ENCODE measurements around the gene MEGF11.
"Not testable (repeated sequence)": the region's sequence is repeated elsewhere in the genome, so short reads cannot be mapped to it uniquely, and the experiment has no call there.

The MEGF11 gene

DNA sequence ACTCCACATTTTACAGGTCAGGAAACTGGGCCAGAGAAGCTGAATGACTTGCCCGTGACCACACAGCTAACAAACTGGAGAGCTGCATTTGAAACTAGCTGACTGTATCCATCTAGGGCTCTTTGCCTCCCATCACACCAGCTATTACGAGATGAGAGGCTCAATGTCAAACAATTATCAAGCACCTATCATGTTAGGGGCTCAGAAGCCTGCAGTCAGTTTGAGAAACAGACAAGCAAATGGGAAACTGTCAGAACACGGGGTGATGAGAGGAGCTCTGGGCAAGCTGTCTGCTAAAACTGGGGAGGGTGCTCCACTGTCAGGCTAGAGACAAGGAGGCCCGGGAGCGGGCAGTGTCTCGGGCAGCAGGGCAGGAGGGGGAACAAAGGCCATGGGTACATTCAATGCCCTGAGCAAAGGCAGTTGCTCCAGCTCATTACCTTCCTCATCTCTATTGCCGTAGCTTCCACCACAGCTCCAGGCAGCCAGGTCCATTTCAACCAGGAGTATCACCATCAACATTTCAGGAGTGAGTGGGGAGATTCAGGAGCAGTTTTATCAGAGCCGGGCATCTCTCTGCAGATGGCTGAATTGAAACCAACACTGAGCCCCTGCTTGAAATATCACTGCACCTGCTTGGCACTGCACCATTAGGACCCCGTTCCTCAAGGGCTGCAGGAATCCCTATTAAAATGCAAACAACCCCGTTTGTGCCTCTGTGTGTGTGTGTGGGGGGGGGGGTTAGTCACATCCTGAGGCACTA lies 261.6 kb downstream of the MEGF11 start:
- DNase-seq = no peak

DNA sequence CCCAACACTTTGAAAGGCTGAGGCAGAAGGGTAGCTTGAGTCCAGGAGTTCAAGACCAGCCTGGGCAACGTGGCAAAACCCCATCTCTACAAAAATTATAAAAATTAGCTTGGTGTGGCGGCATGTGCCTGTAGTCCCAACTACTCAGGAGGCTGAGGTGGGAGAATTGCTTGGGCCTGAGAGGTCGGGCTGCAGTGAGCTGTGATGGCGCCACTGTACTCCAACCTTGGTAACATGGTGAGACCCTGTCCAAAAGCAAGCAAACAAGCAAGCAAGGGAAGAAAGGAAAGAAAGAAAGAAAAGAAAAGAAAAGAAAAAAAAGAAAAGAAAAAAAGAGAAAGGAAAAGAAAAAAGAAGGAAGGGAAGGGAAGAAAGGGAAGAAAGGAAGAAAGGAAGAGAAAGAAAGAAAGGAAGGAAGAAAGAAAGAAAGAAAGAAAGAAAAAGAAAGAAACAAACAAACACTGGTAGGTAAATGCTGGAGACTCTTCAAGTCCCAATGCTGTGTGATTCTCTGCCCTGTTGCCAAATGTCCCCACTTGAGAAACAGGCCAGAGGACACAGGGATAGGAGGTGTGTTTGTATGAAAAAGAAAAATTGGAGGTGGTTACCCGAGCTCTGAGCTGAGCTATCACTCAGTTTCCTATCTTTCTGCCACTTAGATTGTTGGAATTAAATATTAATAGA lies 263.1 kb downstream of the MEGF11 start:
- no peak for DNase-seq

DNA sequence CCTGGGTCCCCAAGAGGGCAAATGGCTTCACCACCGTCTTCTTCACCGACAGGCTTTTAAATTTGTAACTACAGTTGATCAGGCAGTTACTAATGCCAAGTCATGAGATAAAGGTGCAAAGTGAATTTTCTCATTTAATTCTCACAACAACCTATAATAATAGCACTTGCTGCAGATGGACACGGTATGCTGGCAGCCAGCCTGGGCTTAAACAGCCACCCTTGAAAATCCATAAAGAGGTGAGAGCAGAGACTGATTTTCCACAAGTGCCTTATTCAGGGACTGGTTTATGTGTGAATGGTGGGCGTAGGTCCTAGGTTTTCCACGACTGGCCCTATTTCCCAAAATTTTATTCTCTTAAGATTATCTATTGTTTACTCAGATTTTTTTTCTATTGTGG lies 266.4 kb downstream of the MEGF11 start:
- DNase-seq = no peak

DNA sequence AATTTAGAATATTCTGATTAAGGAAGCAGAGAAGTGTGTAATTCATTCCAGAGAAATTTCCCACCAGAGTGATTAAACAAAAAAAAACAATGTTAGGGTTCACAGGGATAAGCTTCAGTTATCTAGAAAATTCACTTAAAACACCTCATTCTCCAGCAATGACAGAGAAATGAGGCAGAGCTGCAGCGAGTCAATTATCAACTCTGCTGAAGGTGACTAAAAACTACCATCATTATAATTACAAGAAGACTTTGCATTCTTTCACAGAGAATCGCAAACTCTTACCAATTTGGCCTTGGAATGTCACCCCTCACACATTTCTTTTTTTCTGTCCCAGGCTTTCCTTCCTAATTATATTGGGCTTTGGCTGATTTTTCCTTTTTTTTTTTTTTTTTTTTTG lies 267.1 kb downstream of the MEGF11 start:
- peak; percentile 82 for DNase-seq

DNA sequence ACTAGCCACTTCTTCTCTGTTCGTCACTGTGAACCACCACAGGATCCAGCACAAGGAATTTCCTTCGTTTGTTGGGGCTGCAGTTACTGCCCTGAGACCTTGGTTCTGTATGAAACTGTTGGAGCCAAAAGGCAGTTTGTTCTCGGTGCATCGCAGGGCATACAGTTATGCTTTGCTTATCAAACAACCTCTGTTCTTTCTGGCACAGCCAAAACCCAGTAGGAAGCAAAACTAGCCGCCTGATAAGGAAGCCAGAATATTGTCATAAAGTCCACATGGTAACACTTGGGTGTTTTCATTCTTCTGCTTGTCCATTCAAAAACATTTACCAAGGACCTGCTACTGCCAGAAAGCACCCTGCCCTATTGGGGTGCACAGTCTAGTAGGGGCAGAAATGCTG lies 268.2 kb downstream of the MEGF11 start:
- no peak for DNase-seq

DNA sequence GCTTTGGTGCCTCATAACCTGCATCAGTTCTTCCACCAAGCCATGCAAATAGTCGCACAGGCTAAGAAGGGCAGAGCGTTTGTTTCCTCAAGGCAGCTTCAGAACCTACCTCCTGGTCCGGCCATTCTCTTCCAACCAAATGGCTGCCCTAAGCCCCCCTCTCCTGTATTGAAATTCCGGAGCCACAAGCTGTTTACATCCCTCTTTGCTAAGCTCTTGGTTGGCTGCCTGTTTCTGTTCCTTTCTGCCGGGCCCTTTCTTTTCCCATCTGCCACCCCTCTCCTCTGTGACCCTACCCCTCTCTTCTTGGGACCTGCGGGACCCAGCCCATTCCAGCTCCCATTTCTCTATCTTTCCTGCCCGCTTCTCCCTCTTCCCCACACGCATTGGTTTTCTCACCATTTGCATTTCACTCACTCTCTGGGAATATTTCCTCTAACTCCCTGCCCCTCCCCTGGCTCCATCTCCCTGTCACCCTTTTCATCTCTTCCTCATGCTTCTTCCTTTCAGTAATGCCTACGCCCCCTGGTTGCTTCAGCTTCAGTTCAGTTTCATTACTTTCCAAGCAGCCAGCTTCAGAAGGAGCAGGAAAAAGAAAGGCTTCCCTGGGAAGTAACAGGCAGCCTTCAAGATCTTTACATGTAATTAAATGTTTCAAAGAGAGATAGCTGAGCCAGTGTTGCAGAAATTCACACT lies 270.8 kb downstream of the MEGF11 start:
- no peak for DNase-seq

DNA sequence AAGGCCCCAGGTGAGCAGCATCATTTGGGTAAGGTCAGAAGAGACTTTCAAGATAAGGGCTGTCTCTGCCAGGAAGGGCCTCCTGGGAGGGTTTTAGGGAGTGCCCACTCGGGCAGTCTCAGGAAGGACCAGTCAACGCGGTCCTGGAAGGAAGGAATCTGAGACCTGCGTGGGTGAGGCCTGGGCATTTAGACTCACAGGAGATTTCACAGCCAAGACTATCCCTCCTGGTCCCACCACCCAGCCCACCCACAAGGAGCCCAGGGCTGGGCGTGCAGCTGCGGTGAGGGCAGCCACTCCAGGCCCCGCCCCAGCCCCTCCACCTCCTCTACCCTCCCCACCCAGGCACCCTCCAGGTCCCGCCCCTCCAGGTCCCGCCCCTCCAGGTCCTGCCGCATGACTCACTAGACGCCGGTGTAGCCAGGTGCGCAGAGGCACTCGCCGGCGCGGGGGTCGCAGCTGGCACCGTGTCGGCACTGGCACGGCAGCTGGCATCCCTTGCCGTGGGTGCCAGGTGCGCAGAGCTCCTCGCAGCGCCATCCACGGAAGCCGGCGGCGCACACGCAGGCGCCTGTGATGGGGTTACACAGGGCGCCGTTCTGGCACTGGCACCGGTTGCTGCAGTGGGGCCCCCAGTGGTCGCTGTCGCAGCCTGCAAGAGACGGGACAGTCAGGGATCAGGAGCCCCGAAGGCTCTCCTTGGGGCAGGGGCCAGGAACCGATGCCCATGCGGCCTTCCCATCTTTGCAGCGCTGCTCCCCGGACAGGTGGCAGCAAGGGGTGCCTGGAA lies 271.5 kb downstream of the MEGF11 start:
- no peak for DNase-seq

DNA sequence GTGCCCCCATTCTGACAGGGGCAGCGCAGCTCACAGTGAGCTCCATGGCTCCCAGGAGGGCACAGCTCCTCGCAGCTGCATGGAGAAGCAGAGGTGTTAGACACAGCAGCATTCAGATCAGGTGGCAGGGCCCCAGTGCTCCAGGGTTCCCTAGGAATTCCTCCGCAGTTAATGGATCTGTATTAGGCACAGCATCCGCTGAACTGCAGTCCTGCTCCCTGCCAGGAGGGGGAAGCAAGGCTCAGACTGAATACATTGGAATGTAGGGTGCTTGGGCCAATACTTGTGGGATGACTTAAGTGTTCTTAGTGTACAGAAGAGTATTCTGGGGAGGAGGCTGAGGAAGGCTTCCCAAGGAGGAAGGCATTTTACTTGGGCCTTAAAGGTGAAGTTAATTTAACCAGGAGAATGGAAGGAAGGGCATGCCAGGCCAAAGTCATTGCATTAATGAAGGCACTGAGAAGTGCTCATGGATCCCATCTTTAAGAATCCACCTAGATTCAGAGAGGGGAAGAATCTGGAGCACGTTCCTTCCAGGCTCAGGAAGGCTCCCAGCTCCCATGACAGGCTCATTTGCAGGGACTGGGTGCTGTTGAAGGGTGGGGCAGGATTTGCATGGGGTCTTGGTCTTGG lies 272.6 kb downstream of the MEGF11 start:
- DNase-seq = peak; percentile 69

DNA sequence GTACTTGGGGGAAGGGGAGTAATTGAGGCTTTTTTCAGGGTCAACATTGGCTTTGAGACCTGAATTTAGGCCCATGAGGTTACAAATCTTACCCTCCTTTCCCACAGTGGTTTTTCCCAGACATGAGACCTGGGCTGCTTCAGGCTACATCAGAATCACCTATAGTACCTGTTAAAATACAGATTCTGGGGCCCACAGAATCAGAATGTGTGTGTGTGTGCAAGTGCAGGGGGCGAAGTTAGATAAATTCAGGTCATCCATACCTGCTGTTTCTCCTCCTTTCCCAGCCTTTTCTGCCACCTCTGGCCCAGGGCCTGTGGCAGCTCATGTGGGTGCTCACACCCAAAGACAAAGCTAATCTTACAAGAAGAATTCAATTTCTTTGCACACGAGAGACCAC lies 273.7 kb downstream of the MEGF11 start:
- no peak for DNase-seq

DNA sequence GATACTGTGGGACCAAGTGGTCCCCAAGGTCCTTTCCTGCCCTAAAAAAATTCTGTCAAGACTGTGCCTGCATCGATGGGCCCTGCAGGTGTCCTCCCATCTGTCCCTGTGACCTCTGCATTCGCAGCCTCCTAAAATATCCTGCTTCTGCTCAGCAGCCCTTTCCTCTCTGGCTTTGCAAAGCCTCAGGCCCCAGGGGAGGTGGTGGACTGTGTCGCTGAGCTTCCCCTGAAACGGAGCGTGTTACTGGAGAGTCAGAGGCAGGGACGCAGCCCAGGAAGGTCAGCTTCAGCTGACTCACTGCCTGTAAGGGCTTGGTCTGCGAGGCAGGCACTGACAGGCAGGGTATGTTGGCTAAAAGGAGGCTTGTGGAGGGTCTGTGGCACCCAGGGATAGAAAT lies 274.2 kb downstream of the MEGF11 start:
- DNase-seq = peak; percentile 1

DNA sequence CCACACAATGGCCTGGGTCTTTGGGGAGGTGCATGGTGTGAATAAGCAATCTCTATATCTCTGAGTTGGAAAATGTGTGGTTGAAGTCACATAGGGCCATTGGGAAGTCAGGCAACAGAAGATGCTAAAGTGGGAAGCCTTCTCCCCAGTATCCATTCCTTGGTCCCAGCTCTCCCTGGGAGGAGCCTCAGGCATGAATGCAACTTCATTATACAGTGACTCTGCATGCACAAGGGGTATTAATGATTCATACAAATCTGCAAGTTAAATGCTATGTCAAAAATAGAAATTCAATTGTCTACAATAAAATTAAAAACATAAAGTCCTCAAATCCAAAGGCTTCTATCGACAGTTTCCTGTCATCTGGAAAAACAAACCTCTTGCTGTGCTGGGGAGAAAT lies 275.4 kb downstream of the MEGF11 start:
- no peak for DNase-seq

DNA sequence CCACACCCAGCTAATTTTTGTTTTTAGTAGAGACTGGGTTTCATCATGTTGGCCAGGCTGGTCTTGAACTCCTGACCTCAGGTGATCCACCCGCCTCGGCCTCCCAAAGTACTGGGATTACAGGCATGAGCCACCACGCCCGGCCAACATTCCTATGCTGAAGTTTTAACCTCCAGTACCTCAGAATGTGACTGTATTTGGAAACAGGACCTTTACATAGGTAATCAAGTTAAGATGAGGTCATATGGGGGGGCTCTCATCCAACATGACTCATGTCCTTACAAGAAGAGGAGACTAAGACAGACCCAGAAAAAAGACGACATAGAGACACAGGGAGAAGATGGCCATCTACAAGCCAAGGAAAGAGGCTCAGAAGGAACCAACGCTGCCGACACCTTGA lies 277.4 kb downstream of the MEGF11 start:
- not testable (repeated sequence) for DNase-seq

DNA sequence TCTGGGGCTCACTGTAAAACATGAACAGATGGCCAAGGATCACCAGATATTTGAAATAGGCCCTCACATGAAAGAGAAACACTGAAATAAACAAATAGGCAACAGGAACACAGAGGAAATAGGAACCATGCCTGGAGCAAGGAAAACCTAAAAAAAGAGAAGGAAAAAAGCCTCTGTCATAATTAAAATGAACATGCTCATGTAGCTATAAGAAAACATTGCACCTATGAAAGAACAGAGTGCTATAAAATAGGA lies 281.9 kb downstream of the MEGF11 start:
- DNase-seq = no peak

DNA sequence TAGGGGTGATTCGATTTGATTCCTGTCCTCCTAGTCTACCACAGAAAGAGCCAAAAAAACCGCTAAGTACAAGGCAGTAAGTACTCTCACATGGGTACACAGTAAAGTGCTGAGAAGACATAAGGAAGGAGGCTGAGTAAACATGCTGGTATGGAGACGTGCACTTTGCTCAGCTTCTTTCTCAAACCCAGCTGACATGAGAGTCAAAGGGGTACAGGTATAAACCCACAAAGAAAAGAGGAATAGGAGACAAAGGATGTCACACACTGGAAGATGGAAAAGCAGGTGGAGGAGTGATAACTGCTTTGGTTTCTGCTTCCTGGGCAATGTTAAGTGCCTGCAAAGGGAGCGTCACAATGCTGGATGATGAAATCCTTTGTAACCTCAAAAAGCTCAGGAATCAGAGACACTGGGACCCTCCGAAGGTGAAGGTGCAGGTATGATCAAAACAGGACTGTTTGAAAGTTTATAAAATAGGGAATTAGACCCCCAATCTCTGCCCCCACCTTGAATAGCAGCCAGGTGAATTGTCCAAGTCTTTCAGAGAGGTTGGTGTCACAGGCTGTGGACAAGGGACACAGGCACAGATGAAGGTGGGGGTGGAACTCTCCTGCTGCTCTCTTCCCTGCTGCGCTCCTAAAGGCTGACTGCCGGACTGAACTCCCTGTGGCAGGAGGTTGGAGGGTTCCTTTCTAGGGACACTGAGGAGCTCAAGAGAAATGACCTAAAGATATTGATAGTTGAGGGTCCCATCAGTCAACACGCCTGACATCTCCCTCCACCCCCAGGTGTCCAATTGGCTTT lies 282.4 kb downstream of the MEGF11 start:
- no peak for DNase-seq

DNA sequence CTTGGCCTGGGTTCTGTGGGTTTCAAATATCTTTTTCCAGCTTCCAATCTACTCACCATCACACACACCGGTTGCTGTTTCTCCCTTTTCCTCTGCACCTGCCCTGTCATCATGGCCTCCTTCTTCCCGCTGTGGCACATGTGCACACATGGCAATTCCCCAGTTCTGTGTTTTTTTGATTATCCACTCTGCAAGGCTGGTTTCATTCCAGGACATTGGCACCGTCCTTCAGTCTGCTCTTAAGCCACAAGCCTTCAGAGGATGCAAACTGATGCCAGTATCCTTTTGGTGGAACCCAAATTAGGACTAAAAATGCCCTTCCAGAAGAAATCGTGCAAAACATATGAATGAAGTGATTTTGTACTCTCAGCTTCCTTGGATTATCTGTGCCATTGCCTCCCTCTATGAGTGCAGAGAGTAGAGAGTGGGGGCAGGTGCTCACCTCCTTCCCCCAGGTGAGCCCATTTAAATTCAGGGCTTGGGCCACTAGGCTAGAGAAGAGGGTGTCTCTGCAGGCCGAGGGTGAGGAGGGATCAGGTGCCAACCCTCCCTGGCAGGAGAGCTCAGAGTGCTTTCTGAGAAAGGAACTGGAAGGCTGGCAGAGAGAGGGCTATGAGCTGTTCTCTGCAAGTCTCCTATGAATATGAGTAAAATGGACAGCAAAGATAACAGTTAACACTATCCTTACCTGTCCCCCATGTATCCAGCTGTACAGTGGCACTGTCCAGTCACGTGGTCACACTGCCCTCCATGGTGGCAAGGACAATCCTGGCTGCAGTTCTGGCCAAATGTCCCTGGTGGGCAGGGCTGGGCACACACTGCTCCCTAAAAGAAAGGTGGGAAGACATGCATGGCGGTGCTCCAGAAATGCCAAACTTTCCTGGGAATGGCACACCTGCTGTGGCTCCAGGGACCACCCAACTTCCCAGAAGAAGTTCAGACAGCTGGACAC lies 283.4 kb downstream of the MEGF11 start:
- DNase-seq = no peak

DNA sequence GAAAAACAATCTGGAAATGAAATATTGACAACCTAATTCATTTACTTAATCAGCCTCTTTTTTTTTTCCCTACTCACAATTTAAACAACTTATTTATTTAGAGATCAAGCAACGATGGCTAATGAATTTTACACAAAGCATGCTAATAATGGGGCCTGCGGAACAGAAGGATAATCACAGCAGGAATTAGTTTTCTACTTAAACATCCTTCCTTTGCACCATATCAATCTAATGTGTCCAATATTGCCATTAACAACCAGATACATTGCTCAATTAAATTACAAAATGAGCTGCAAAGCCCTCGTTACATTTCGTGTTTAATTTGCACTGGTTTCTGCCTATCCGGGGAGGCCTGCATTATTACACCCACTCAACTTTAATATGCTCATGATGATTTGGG lies 285.0 kb downstream of the MEGF11 start:
- no peak for DNase-seq

DNA sequence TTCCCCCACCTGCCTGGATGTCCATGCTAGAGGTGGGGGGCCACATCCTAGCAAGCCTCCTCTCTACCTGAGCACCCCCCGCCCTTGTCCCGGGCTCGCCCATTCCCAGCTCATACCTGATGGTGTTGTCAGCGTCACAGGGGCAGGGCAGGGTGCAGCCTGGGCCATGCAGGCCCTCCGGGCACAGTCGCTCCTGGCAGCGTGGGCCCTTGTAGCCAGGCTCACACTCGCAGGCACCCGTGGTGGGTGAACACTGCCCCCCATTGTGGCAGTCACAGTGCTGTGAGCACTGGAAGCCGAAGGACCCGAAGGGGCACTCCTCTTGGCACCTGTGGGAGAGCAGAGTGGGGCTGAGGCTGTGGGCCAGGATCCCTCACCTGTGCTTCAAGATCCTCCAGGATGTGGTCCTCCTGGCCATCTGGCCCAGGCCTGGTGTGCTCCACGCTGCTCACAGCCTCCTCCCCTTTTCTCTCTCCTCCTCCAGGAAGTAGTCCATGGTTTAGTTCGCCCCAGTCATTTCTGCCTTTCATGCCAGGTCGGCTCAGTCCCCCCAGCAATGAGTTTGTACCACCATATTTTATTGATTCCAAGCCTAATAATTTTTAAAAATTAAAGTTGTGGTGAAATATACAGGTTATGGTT lies 288.6 kb downstream of the MEGF11 start:
- no peak for DNase-seq

DNA sequence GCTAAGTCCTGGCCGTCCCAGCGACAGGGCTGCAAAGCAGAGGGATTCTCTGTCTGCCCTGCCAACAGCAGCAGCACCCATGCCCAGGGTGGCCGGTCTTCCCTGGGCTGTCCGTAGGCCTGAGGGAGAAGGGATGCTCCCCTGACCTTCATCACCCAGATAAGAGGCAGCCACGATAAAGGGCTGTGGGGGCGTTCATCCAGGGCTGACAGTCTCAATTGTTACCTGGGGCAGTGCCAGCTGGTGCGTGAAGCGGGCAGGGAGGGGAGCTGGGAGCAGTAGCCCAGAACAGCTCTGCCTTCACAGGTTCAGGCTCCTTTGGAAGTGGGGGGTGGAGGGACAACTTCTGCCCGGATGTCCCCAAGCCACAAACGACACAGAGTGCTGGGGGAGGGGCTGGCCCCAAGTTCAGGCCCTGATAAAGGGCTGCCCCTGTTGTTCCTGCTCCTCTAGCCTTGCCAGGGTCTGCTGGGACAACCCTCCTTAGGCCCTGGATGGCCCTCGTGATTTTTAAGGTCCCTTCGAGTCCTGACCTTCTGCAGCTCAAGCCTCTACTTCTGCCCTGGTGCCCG lies 289.6 kb downstream of the MEGF11 start:
- DNase-seq = no peak

DNA sequence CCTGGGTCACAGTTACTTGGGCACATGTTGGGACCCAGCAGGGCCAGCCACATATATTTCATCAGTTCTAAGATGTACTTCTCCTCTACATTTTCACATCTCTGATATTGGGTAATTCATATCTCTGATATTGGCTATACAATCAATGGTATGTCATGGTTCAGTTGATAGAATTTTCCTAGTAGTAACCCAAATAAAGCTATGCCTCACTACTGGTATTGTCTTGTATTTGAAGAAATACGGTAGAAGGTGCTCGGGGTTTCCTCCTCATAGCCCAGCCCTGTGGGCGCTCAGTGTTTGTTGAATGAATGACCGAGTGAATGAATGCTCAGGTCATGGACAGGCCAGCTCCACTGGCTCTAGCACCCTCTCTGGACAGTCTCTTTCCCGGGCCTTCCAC lies 290.2 kb downstream of the MEGF11 start:
- DNase-seq = no peak

DNA sequence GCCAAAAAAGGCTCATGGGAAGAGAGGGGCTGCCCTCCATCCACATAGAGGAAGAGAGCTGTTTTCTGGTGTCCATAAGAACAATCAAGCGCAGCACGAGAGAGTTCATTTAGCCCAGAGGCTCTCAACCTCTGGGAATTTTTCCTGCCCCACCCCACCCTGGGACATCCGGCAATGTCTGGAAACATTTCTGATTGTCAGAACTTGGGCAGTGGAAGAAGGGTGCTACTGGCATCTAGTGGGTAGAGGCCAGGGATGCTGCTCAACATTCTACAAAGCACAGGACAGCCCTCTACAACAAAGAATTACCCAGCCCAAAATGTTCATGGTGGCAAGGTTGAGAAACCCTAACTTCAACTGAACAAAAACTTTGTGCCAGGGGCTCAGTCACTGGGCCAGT lies 291.4 kb downstream of the MEGF11 start:
- DNase-seq = no peak
